ENCODE measurements around the gene ATF4. TPM values are rescaled to one million over a fixed set of nuclear protein-coding genes. Genes with fewer than 3 reads are reported as not detected.

The ATF4 gene
- total and polyA plus RNA-seq, 2 of the 13 experiments (the other 11 are each of a cell fraction or from before 2014, with no cell fraction given), result 486 to 1,297 TPM

DNA sequence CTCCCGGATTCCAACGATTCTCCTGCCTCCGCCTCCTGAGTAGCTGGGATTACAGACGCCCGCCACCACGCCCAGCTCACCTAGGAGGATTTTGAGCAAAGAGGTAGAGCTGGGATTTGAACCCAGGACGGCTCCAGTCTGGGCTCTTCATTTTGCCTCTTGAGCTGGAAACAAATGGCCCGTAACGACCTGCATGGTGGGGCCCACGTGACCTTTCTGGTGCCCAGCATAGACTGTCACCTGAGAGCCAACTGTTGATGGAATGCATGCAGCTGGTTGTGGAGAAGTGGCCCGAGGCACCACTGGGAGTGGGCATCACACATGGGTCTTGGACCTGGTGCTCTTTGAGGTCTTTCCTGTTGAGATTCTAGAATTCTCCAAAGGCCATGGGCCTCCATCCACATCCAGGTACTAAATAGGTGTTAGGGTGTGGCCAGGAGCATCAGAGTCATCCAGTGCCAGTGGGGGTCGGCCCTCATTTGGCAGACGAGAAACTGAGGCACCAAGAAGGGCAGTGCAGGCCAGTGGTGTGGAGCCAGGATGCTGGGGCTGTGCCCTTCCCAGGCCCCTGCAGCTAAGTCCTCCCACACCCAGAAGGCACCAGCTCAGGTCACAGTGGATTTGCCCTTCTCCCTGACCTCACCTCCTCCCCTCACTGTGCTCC, 3.9 kb downstream of the ATF4 start (continued):
- TF ChIP-seq HIC2 (CRISPR knock-in tag; IDR thresholded peaks at IDR 0.05; ENCODE audit: low read depth) (peak; percentile 34; the same call in 1 of the 2 replicates), GTF3A (CRISPR knock-in tag; conservative IDR thresholded peaks at IDR 0.05) (no peak), SRY (CRISPR knock-in tag; IDR thresholded peaks at IDR 0.05) (peak; percentile 32; the same call in 1 of the 2 replicates), POLR2G (IDR thresholded peaks at IDR 0.05; ENCODE audit: low read depth, low read length) (peak; percentile 57), WIZ (CRISPR knock-in tag; IDR thresholded peaks at IDR 0.05) (no peak), ZNF790 (CRISPR knock-in tag; IDR thresholded peaks at IDR 0.05; ENCODE audit: borderline replicate concordance) (no peak), POGK (CRISPR knock-in tag; conservative IDR thresholded peaks at IDR 0.05) (peak; percentile 40; the same call in 1 of the 2 replicates), ZSCAN31 (CRISPR knock-in tag; IDR thresholded peaks at IDR 0.05; ENCODE audit: low read depth) (0 out of 2 replicates have a peak, but pooled peaks have one; percentile 24), ZNF605 (CRISPR knock-in tag; IDR thresholded peaks at IDR 0.05) (0 out of 2 replicates have a peak, but pooled peaks have one; percentile 25), EZH2 (conservative IDR thresholded peaks at IDR 0.05; ENCODE audit: low read depth, low read length) (no peak), SSRP1 (CRISPR knock-in tag; IDR thresholded peaks at IDR 0.05) (peak; percentile 68; the same call in 1 of the 2 replicates), FOXC1 (CRISPR knock-in tag; IDR thresholded peaks at IDR 0.05; ENCODE audit: borderline replicate concordance) (0 out of 2 replicates have a peak, but pooled peaks have one; percentile 42), ARNT2 (CRISPR knock-in tag; IDR thresholded peaks at IDR 0.05; ENCODE audit: low read depth) (peak; percentile 49; the same call in 1 of the 2 replicates), ZNF234 (CRISPR knock-in tag; conservative IDR thresholded peaks at IDR 0.05) (no peak), POLR2A (IDR thresholded peaks at IDR 0.05; ENCODE audit: insufficient read depth in 1 of 2, low read depth in 2 of 2, low read length in 2 of 2) (peak; percentile 44 to 74; a peak in 3 of 4 replicates), SALL2 (CRISPR knock-in tag; IDR thresholded peaks at IDR 0.05) (0 out of 2 replicates have a peak, but pooled peaks have one; percentile 17), HNRNPLL (IDR thresholded peaks at IDR 0.05; ENCODE audit: low read depth, low read length, poor library complexity, severe bottlenecking) (no peak), SP140L (CRISPR knock-in tag; IDR thresholded peaks at IDR 0.05; ENCODE audit: borderline replicate concordance) (no peak), ZNF891 (CRISPR knock-in tag; IDR thresholded peaks at IDR 0.05) (0 out of 2 replicates have a peak, but pooled peaks have one; percentile 36), ZNF883 (CRISPR knock-in tag; IDR thresholded peaks at IDR 0.05; ENCODE audit: not compliant biosample characterization) (no peak), ZFP36L2 (CRISPR knock-in tag; IDR thresholded peaks at IDR 0.05) (no peak)
- TF ChIP-seq, protein P1, sequence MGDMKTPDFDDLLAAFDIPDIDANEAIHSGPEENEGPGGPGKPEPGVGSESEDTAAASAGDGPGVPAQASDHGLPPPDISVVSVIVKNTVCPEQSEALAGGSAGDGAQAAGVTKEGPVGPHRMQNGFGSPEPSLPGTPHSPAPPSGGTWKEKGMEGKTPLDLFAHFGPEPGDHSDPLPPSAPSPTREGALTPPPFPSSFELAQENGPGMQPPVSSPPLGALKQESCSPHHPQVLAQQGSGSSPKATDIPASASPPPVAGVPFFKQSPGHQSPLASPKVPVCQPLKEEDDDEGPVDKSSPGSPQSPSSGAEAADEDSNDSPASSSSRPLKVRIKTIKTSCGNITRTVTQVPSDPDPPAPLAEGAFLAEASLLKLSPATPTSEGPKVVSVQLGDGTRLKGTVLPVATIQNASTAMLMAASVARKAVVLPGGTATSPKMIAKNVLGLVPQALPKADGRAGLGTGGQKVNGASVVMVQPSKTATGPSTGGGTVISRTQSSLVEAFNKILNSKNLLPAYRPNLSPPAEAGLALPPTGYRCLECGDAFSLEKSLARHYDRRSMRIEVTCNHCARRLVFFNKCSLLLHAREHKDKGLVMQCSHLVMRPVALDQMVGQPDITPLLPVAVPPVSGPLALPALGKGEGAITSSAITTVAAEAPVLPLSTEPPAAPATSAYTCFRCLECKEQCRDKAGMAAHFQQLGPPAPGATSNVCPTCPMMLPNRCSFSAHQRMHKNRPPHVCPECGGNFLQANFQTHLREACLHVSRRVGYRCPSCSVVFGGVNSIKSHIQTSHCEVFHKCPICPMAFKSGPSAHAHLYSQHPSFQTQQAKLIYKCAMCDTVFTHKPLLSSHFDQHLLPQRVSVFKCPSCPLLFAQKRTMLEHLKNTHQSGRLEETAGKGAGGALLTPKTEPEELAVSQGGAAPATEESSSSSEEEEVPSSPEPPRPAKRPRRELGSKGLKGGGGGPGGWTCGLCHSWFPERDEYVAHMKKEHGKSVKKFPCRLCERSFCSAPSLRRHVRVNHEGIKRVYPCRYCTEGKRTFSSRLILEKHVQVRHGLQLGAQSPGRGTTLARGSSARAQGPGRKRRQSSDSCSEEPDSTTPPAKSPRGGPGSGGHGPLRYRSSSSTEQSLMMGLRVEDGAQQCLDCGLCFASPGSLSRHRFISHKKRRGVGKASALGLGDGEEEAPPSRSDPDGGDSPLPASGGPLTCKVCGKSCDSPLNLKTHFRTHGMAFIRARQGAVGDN (CRISPR knock-in tag; IDR thresholded peaks at IDR 0.05), result peak; percentile 43

All from HepG2 (cell line).